SK-N-MC (cell line): Measurements from ENCODE around the gene PRDM16.

ENCODE experiments used
- EZH2 ChIP-seq: fragments of 200-600 bp; sonication (generic); IDR thresholded peaks from one replicate; pipeline ENCODE4 v1.6.1; 2017; ENCODE audit warnings: antibody characterized with exemption
- FOXP2 ChIP-seq: optimal IDR thresholded peaks from 2 replicates; pipeline ENCODE3; 2011; ENCODE audit warnings: mild to moderate bottlenecking, moderate library complexity; ENCODE audit not compliant: insufficient read depth; ENCODE audit errors: extremely low read length, control extremely low read depth
- POLR2AphosphoS5 ChIP-seq: IDR thresholded peaks from 2 replicates; pipeline ENCODE4 v1.6.1; 2012; ENCODE audit warnings: mild to moderate bottlenecking, low read depth, low read length, borderline replicate concordance

DNA sequence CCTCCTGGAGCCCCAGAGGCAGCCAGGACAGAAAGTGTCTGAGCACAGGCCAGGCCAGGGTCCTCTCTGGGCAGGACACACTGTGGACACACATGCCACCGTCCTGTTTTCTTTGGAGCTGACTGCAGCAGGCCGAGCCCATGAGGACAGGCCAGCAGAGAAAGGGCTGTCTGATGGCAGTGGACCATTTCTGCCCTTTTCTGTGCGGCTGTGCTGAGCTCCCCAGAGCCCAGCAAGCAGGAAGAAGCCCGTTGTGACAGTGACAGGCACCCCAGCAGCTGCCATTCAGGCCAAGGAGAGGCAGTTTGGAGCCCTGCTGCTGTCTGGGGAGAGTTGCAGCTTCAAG lies 269.7 kb downstream of the PRDM16 start:
- TF ChIP-seq EZH2 (no peak), POLR2AphosphoS5 (no peak), FOXP2 (no peak)
